NOMO-1 treated with dmso at 0.1 percent for 144 hours (cell line): ENCODE data around the gene CDH6.

ENCODE experiments used
- DNase-seq: peaks from one replicate; lab custom pipeline; 2025; ENCODE audit not compliant: unreplicated experiment; lab: John Stamatoyannopoulos, UW

The CDH6 gene

GRCh38 chr5:31244921-31245320, 51.4 kb downstream of the CDH6 start:
- DNase-seq = no peak

DNA sequence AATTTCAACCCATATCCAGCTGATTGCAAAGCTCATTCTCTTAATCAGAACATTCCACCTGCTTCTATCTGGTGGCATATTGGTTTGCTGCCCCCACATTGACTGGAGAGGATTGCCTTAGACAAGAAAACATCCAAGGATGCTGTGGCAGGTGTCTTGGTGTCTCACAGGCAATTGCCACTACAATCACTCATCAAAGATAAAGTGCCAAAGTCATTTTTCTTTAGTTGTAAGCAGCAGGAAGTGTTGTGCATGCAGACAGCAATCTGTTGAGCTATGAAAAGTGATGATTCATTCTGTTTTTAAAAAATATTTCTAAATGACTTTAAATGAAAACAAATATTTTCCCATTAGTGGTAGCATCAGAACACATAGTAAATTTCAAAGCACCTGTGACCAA, 53.9 kb downstream of the CDH6 start:
- DNase-seq = no peak

DNA sequence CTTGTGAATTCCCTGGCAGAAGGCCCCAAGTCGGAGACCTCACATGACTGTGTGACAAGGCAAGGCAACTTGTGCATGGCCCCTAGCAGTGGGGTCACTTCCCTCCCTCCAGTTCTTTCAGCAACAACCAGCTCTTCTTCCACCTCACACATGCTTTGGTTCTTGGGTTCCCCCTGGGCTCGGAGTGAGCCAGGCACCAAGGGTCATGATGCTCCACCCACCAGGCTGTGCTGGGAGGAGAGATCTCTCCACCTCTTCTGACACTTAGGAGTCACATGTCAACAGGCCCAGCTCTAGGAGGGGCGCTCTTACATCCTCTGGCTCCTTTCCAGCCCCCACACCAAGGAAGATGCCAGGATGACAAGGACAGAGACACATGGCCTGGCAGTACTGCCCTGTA, 56.7 kb downstream of the CDH6 start:
- DNase-seq = no peak

- DNase-seq = no peak
Measured at GRCh38 chr5:31251032-31251431, 57.5 kb downstream of the CDH6 start.

- DNase-seq = no peak
Measured at GRCh38 chr5:31255041-31255440, 61.6 kb downstream of the CDH6 start.

- no peak for DNase-seq
Measured at GRCh38 chr5:31268256-31268655, 74.8 kb downstream of the CDH6 start.

DNA sequence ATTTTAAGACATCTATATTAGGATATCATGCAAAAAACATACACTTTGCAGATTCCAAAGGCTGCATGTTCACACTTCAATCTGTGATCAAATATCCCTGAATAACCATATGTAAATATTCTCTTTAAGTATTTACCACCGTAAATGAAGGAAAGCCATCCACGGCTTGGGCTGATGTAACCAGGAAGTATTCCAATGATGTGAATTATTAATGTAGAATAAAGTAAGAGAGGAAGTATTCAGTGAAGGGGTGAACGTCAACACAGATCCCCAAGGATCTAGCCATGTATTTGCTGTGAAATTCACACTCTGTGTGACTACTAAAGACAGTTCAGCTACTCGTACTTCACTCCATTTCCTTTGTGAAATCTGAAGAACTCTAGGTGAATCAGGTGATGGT, 75.2 kb downstream of the CDH6 start:
- DNase-seq = no peak

- no peak for DNase-seq
Measured at GRCh38 chr5:31269259-31269658, 75.8 kb downstream of the CDH6 start.

GRCh38 chr5:31270396-31270795, 76.9 kb downstream of the CDH6 start:
- no peak for DNase-seq

DNA sequence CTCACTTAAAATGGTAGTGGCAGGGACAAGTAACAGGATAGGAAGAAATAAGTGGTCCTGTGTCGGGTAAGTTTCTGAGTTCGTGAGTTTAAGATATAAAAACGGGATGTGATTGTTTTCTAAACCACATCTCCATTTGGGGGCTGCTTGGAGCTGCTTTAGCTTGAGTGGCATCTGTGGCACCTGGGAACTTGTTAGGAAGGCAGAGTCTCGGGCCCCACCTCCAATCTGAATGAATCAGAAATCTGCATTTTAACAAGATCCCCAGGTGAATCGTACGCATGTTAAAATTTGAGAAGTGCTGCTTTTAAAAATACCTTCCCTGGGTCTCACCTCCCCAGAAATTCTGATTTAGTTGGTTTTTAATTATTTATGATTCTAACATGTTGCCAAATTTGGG, 78.1 kb downstream of the CDH6 start:
- DNase-seq = no peak

GRCh38 chr5:31273161-31273560, 79.7 kb downstream of the CDH6 start:
- no peak for DNase-seq

DNA sequence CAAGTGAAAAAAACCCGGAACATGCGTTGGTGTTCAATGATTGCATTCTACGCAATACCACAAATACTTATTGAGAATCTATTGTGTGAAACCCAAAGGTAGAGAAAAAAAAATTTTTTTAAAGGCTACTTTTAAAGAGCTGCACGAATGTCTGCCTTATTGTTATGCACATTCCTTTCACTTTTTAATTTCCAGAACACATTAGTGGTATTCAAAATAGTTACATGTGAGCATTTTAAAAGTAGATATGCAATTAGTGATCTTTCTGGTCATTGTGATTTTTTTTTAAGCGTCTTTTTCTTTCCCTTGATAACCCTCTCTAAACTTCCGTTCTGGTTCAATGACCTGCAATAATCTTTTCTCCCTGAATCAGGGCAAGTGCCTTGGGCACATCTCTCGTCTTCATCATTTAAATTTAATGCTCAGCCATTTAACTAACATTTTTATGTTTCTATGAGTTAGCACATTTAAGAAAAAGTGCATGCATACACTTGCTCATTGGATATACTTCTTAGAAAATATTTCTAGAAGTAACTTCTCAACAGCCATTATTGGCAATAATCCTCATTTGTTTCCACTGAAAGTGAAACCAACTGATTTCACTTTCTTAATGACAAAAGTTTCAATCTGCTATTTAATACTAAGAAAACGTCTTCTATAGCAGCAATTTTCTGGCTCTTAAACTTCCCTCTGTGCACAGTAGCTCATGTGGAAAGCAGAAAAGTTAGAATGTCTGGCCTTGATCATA, 80.3 kb downstream of the CDH6 start:
- no peak for DNase-seq

DNA sequence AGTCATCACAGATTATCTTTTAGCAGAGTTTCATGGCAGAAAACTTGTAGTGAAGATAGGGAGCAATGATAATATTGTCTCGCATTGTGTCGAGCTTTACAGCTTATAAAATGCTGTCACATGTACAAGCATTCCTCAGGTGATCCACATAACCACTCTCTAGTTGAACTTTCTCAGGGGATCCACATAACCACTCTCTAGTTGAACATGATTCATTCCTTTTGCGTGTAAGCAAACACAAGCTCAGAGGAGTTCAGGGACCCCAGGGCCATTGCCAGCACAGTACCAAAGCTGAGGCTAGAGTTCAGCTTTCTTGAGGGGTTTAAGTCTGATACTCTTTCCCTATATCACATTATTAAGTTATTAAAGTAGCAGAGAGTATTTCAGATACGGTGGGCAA, 86.7 kb downstream of the CDH6 start:
- no peak for DNase-seq

DNA sequence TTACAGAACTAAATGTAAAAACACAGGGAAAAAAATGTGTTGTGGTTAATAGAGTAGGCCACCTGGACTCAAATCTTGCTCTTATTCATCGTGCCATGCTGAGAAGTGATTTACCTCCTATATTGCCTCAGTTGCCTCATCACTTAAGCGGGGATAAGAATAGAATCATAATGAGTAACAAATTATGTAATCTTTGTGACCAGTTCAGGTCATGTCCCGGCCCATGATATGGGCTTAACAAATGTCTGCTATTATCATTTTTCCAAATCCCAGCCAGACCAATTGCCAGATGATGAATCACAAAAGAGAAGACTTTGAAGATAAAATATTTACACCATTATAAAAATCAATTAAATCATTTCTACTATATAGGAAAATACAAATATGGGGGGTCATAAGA, 89.8 kb downstream of the CDH6 start:
- no peak for DNase-seq

DNA sequence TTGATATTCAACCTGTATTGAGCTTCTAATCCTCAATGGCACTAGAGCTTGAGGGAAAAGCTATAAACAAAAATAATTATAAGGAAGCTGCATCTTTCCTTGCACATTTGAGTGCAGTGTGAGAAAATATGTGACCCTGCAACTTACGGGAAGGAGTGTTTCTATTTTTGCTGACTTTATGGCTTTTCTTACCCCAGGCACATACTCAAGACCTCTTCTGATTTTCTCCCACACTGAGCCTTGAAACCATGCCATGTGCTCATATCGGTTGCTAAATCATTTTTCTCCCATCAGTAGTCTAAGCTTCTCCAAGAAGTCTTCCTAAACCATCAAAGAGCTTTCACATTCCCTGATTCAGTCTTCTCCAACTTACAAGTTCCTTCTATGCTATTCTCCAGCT, 91.5 kb downstream of the CDH6 start:
- DNase-seq = no peak

- no peak for DNase-seq
Measured at GRCh38 chr5:31287985-31288384, 94.5 kb downstream of the CDH6 start.

DNA sequence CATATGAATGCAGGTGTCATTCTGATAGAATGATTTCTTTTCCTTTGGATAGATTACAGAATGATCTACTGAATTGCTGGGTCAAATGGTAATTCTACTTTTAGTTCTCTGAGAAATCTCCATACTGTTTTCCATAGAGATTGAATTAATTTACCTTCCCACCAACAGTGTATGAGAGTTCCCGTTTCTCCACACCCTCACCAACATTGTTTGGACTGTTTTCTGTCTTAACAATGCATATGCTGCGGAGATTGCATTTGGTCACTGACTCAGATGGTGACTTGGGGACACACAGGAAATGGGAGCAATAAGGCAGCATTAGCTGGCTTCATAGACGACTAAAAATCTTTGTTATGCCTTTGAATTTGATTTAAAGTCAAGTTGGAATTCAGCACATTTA, 95.9 kb downstream of the CDH6 start:
- DNase-seq = no peak

GRCh38 chr5:31291323-31291854, 97.9 kb downstream of the CDH6 start:
- no peak for DNase-seq

- DNase-seq = no peak
Measured at GRCh38 chr5:31300501-31300900, 107.0 kb downstream of the CDH6 start.

GRCh38 chr5:31301833-31302232, 108.3 kb downstream of the CDH6 start:
- DNase-seq = no peak

DNA sequence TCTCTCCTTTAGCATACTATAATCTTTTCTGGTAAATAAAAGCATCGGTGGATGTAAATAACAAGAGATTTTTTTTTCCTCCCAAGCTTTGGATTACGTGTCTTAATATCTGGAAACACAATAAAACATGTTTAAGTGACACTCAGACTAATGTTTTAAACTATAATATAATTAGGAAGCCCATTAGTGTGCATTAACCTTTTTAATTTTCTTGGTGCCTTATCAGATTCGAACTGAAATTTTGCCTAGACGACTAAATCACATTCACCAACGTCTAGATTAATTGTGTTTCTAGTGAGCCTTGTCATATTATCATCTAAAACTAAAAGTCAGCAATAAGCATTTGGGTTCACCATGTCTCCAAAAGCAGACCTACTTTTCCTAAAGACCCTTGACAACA, 110.2 kb downstream of the CDH6 start:
- DNase-seq = no peak

GRCh38 chr5:31317665-31318064, 124.2 kb downstream of the CDH6 start:
- DNase-seq = no peak

GRCh38 chr5:31319335-31319734, 125.8 kb downstream of the CDH6 start:
- DNase-seq = no peak
